RWPE1 (cell line): ENCODE results near the gene OR10H1.
"Not testable (repeated sequence)": the region's sequence is repeated elsewhere in the genome, so short reads cannot be mapped to it uniquely, and the experiment has no call there.

ENCODE experiments used
- CTCF ChIA-PET: fragments of 350-600 bp; sonication (Branson Sonifier 250); formaldehyde crosslinking; extraction: SDS; loops from one replicate; lab custom pipeline; 2021; lab: Yijun Ruan, JAX
- POLR2A ChIA-PET: fragments of 400-600 bp; formaldehyde crosslinking; extraction: SDS; loops from one replicate; lab custom pipeline; 2020; ENCODE audit warnings: antibody characterized with exemption; ENCODE audit not compliant: low non-redundant PET; lab: Yijun Ruan, JAX
- DNase-seq: peaks from one replicate; pipeline ENCODE4 v3.0.0; 2012; ENCODE audit warnings: low spot score
- H3K27ac ChIP-seq: fragments of 450-650 bp; 2 replicates; pipeline ENCODE4 v1.5.1; 2017
- TF ChIP-seq, protein P1 (sequence below): fragments of 450-650 bp; conservative IDR thresholded peaks from 2 replicates; pipeline ENCODE4 v1.5.1; 2017; ENCODE audit warnings: low read depth, mild to moderate bottlenecking

Gene OR10H1

DNA sequence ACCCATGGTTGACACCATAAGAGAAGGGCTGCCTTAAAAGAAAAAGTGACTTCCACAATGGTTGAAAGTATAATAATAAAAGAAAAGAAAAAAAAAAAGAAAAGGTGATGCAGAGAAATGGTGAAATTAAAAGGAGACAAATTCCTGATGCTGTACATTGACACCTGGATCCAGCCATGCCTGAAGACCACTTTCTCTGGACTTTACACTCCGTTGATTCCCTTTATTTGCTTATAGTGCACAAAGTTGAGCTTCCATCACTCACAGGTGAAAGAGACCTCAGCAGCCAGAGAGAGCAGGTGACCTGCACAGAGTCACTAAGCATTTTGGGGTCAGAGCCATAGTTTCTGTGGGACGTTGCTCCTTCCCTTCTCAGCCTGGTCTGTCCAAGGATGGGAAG lies 40.2 kb downstream of the OR10H1 start:
- DNase-seq = no peak
- TF ChIP-seq, protein P1, sequence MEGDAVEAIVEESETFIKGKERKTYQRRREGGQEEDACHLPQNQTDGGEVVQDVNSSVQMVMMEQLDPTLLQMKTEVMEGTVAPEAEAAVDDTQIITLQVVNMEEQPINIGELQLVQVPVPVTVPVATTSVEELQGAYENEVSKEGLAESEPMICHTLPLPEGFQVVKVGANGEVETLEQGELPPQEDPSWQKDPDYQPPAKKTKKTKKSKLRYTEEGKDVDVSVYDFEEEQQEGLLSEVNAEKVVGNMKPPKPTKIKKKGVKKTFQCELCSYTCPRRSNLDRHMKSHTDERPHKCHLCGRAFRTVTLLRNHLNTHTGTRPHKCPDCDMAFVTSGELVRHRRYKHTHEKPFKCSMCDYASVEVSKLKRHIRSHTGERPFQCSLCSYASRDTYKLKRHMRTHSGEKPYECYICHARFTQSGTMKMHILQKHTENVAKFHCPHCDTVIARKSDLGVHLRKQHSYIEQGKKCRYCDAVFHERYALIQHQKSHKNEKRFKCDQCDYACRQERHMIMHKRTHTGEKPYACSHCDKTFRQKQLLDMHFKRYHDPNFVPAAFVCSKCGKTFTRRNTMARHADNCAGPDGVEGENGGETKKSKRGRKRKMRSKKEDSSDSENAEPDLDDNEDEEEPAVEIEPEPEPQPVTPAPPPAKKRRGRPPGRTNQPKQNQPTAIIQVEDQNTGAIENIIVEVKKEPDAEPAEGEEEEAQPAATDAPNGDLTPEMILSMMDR = no peak
- POLR2A ChIA-PET = no interaction called here
- H3K27ac ChIP-seq = no peak overlapping the region
- CTCF ChIA-PET = no interaction called here

DNA sequence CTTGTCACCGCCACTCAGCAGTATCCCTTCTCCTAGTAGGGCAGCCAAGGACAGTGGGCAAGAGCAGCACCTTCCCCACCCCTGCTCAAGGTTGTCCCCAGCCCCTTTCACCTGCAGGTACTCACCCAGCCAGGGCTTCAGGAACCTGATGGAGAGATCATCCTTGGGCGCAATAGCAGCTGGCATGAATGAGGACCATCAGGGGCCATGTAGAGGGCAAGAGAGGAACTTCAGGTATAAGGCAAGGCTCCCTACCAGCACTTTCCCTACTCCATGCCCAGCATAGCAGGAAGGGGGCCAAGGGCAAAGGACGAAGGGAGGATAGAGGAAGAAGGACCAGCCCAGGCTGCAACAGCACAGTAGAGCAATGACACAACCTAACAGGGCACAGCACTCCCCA lies 41.3 kb downstream of the OR10H1 start:
- DNase-seq, H3K27ac ChIP-seq, CTCF ChIA-PET, POLR2A ChIA-PET: not testable (repeated sequence)

DNA sequence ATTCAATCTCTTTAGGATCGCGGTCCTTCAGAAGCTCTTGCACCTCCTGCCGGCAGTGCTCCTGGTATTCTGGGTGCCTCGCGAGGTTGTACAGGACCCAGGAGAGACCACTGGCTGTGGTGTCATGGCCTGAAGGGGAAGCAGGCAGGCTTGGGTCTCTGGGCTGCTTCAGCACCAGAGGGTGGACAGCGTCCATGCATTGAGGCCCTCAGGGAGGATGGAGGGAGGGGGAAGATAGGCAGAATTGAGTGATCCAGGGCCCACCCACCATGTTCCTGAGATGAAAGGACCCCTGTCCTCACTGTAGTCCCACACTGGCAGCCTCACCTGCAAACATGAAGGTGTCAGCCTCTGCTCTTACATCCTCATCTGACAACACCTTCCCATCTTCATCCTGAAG lies 45.9 kb downstream of the OR10H1 start:
- no peak for DNase-seq
- POLR2A ChIA-PET = no interaction called here
- CTCF ChIA-PET = interaction anchor here (0.7 kb wide), 1 partner anchor 88 kb away, joined by 3 read pairs; no protein-coding TSS in a partner anchor
- TF ChIP-seq, protein P1 = no peak
- no peak overlapping the region for H3K27ac ChIP-seq

DNA sequence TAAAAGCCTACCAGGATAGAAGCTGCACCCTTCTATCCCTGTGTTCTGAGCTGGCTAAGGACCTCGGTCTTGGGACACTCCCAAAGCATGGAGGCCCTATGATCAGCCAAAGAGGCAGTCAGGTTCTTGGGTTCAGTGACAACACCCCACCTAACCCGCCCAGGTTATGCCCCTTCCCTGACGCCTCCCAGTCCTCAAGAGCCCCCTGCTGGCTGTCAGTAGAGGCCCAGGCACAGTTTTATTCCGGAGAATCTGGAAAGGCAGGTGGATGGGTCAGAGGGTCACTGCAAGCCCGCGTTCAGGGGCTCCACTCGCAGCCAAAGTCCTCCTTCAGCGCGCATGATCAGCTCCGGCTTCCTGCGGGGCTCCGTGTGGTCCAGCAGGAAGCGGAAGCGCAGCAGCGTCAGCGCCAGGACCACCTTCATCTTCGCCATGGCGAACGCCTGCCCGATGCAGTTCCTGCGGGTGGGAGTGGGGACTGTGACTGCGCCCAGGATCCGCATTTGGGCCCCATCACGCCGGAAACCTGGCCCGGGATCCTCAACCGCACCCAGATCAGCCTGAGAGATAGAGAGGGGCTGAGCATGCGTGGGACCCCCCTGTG lies 55.4 kb downstream of the OR10H1 start:
- CTCF ChIA-PET = no interaction called here

DNA sequence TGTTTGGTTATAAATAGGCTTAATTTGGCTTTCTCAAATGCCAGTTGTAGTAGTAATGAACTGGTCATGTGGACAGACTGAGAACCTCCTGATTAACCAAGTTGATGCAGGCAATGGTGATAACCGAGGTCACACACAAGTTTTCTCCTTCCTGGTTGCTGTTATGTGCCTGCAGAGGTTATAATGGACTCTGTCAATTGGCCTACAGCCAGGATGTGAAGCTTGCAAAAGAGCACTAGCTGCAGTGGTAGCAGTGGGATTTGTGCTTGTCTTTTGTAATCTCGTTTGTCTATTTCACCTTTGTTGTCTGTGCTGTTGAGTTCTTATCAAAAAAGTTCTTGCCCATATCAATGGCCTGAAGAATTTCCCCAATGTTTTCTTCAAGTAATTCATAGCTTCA lies 57.1 kb downstream of the OR10H1 start:
- DNase-seq = no peak

More for the DNA sequence above, 55.4 kb downstream of the OR10H1 start:
- TF ChIP-seq, protein P1 = no peak; the same call in 1 of the 2 replicates
- DNase-seq = no peak
- POLR2A ChIA-PET = no interaction called here
- no peak overlapping the region for H3K27ac ChIP-seq

More for the DNA sequence above, 57.1 kb downstream of the OR10H1 start:
- ChIA-PET POLR2A (no interaction called here), CTCF (interaction anchor here (0.6 kb wide), 1 partner anchor 125 kb away, joined by 5 read pairs; no protein-coding TSS in a partner anchor)
- TF ChIP-seq, protein P1 = no peak
- H3K27ac ChIP-seq = no peak overlapping the region
